ENCODE measurements around the gene BRAF. TPM values are rescaled to one million over a fixed set of nuclear protein-coding genes. Genes with fewer than 3 reads are reported as not detected.
"Not testable (repeated sequence)": the region's sequence is repeated elsewhere in the genome, so short reads cannot be mapped to it uniquely, and the experiment has no call there.

BRAF gene
- total RNA-seq, 1 donor from 2014 or later, result 33.7 TPM

DNA sequence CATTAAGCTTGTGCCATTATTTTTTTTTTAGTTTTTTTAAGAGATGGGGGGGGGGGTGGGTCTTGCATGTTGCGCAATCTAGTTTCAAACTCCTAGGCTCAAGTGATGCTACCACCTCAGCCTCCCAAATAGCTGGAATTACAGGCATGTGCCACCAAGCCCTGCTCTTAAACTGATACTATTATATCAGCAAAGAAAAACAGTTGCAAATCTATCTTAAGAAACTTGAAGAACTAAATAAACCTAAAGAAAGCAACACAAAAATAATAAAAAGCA is 47.5 kb downstream of the BRAF start:
- DNase-seq (ENCODE audit: low spot score), result no peak

DNA sequence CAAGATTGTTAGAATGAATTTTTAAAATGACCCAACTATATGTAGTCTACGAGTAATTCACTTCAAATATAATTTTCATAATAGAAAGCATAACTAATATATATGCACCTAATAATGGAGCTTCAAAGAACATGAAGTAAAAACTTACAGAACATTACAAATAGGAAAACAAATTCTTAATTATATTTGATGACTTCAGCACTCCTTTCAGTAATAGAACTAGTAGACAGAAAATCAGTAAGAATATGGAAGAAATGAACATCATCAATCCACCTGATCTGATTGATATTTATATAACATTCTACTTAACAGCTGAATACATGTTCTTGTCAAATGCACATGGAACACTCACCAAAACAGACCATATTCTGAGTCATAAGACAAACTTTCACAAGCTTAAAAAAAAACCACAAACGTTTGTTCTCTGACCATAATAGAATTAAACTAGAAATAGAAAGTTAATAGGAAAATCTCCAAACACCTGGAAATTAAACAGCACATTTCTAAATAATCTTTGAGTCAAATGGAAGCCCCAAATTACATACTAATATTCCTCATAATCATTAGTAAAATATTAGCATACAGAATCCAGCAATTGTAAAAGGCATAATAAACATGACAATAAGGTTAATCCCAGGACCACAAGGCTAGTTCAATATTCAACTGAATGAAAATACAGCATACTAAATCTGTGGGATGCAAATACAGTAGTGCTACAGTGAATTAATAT is 48.0 kb downstream of the BRAF start:
- DNase-seq (ENCODE audit: low spot score), result no peak

GRCh38 chr7:140873434-140873833 is 51.3 kb downstream of the BRAF start:
- DNase-seq (ENCODE audit: low spot score), result no peak

- no peak for DNase-seq (ENCODE audit: low spot score)
Observed at GRCh38 chr7:140870003-140870402, 54.7 kb downstream of the BRAF start.

DNA sequence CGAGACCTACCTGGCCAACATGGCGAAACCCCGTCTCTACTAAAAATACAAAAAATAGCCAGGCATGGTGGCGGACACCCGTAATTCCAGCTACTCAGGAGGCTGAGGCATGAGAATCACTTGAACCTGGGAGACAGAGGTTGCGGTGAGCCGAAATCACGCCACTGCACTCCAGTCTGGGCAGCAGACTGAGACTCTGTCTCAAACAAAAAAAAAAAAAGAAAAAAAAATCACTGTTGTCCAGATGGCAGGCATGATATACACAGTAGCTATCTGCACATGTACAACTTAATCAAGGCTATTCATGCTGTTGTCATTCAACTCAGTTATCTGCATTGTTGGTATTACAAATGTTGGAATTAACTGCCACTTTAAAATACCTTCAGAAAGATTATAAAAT is 55.3 kb downstream of the BRAF start:
- no peak for DNase-seq (ENCODE audit: low spot score)

DNA sequence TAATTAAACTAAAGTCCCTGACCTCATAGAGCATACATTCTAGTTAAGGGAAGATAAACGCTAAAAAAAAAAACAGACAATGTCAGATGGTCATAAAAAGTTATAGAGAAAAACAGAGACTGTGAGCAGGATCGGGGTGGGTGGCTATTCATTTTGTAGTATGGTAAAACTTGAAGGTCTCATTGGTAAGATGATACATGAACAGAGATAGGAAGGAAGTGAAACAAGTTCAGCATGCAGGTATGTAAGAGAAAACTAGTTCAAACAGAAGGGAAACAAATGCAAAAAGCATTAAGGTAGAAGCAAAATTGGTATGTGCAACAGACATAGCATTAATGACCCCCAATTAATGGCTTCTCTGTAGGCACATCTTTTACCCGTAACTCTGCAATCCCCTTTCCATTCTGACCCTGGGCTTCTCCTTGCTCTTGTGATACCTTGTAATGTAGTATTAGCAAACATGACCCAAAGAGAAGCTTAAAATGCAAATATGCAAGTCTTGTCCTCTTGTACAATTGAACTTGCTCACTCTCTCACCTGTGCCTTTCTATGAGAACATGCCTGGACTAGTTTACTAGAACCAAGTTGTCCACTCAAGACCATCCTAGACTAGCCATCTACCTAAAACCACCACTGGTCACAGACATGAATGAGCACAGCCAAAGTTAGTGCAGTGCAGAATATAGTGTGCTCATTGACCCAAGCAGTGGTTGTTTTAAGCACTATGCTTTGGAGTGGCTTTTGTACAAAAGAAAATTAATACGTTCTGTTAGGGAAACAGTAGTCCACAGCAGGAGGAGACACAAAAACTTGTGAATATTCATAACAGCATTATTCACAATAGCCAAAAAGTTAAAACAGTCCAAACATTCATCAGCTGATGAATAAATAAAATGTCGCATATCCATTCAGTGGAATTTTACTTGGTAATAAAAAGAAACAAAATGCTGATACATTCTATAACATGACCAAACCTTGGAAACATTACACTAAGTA is 57.0 kb downstream of the BRAF start:
- DNase-seq (ENCODE audit: low spot score), result no peak

DNA sequence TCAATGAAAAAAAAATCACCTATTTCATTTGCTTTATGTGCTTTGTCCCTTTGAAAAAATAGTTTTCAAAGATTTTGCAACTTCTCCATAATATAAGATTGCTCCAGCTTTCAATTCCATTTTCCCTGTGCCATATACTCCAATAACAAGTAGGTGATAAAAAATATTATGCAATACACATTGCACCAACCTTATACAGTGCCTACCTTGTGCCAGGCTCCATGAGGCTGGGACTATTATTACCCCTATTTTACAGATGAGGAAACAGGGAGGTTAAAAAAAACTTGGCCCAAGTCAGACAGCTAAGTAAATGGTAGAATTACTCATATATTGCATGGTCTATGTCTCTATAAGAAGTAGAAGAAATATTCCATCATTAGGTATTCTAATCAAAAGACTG is 57.8 kb downstream of the BRAF start:
- no peak for DNase-seq (ENCODE audit: low spot score)

GRCh38 chr7:140864732-140865131 is 60.0 kb downstream of the BRAF start:
- no peak for DNase-seq (ENCODE audit: low spot score)

DNA sequence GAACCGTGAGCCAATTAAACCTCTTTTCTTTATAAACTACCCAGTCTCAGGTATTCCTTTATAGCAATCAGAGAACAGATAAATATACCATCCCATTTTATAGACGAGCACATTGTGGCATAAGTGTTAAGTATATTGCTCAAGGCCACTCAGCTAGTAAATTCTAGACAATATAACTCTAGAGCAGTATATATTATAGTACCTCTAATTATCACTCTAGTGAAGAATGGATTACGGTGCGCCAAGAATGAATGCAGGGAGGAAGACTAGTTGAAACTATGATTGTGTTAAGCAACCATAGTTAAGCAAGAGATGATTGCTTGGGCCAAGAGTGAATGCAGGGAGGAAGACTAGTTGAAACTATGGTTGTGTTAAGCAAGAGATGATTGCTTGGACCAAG is 60.9 kb downstream of the BRAF start:
- no peak for DNase-seq (ENCODE audit: low spot score)

- DNase-seq (ENCODE audit: low spot score), result no peak
Observed at GRCh38 chr7:140863184-140863583, 61.5 kb downstream of the BRAF start.

GRCh38 chr7:140857048-140857447 is 67.7 kb downstream of the BRAF start:
- DNase-seq (ENCODE audit: low spot score), result no peak

- DNase-seq (ENCODE audit: low spot score), result no peak
Observed at GRCh38 chr7:140841166-140841715, 83.5 kb downstream of the BRAF start.

GRCh38 chr7:140831724-140832123 is 93.0 kb downstream of the BRAF start:
- no peak for DNase-seq (ENCODE audit: low spot score)

DNA sequence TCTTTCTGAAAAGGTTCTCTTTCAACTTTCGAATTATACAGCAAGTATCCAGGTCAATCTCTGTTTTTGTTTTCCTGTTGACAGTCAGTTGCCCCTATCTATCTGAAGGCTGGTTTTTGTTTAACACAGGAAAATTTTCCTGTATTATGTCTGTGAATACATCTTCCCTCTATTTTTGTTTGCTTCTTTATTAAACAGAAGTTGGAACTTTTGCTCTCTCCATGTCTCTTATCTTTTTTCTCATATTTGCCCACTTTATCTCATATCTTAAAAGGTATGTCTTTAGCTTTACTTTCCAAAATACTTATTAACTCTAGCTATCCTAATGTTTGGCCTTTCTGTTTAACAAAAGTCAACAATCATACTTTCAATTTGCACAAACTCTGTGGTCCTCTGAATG is 95.0 kb downstream of the BRAF start:
- DNase-seq (ENCODE audit: low spot score), result no peak

DNA sequence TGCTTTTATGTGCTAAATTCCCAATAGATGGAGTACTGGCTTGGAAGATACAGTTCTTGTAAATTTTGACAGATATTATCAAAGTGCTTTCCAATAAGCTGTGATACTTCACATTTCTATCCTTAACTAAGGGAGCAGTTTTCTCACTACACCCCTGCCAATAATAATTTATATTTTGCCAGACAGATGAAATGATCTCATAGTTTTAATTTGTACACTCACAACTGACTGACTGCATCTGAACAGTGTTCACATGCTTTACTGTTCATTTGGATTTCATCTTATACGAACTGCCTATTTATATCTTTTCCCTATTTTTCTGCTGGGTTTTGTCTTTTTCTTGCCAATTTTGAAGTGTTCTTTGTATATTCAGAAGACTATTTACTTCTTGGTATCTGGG is 96.0 kb downstream of the BRAF start:
- DNase-seq (ENCODE audit: low spot score), result no peak

DNA sequence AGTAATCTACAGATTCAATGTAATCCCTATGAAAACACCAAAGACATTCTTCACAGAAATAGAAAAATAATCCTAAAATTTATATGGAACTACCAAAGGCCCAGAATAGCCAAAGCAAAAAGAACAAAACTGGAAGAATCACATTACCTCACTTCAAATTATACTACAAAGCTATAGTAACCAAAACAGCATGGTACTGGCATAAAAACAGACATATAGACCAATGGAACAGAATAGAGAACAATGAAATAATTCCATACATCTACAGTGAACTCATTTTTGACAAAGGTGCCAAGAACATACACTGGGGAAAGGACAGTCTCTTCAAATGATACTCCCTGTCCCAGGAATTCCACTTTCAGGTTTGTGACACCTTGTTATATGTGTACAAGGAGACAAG is 107.3 kb downstream of the BRAF start:
- DNase-seq (ENCODE audit: low spot score), result not testable (repeated sequence)

DNA sequence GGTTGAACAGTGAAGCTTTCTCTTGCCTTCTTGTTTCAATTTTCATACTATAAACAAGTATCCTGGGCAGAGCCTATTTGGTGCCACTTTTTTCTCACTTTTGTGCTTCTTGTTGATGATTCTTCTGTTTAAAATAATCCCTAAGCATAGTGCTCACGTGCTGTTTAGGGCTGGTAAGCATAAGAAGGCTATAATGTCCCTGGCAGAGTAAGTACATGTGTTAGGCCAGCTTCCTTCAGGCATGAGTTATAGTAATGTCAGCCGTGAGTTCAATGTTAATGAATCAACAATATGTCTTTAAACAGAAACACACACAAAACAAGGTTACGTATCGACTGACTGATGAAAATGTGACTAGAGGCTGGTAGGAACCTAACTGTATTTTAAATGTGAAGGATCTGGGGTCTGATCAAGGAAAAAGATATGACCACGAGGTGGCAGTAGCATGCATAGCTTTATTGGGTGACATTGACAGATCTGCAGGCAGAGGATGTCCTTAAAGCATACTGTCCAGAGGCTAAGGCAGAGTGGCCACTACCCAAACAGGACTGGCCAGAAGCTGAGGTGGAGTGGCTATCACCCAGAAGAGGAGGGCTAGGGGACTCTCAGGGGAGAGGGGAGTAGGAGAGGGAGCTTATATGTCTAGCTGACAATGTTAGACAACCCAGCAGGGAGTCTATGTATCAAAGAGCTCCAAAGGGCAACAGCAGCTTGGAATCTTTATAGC is 113.7 kb downstream of the BRAF start:
- peak; percentile 70 for DNase-seq (ENCODE audit: low spot score)

DNA sequence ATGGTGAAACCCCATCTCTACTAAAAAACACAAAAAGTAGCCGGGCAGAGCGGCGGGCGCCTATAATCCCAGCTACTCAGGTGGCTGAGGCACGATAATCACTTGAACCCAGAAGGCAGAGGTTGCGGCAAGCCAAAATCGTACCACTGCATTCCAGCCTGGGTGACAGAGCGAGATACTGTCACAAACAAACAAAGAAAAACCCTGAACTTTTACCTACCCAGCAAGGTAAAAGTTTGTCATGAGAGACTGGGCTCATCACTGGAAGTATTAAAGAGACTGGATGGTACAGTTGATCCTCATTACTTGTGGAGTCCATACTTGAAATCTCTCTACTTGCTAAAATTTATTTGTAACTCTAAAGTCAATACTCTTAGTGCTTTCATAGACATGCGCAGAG is 114.3 kb downstream of the BRAF start:
- no peak for DNase-seq (ENCODE audit: low spot score)

DNA sequence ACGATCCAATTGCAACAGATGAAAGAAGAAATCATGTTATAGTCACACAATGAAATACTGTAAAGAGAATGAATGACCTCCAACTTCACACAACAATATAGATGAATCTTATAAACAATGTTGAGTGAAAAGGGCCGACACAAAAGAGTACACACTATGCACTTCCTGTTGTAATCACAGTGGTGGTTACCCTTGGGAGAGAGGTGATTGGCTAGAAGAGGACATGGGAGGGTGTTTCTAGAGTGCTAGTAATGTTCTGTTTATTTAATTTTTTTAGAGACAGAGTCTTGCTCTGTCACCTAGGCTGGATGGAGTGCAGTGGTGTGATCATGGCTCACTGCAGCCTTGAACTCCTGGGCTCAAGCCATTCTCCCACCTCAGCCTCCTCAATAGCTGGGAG is 145.8 kb downstream of the BRAF start:
- no peak for DNase-seq (ENCODE audit: low spot score)

GRCh38 chr7:140778568-140778967 is 146.2 kb downstream of the BRAF start:
- no peak for DNase-seq (ENCODE audit: low spot score)

GRCh38 chr7:140774371-140774770 is 150.4 kb downstream of the BRAF start:
- no peak for DNase-seq (ENCODE audit: low spot score)

- DNase-seq (ENCODE audit: low spot score), result no peak
Observed at GRCh38 chr7:140773104-140773503, 151.6 kb downstream of the BRAF start.
